HPDE6-E6E7 (cell line): ENCODE results near the gene LINGO1.

Experiments used
- DNase-seq: peaks from one replicate; pipeline ENCODE4 v3.0.0; 2011; ENCODE audit warnings: missing footprints; ENCODE audit errors: extremely low spot score

Gene LINGO1, protein sequence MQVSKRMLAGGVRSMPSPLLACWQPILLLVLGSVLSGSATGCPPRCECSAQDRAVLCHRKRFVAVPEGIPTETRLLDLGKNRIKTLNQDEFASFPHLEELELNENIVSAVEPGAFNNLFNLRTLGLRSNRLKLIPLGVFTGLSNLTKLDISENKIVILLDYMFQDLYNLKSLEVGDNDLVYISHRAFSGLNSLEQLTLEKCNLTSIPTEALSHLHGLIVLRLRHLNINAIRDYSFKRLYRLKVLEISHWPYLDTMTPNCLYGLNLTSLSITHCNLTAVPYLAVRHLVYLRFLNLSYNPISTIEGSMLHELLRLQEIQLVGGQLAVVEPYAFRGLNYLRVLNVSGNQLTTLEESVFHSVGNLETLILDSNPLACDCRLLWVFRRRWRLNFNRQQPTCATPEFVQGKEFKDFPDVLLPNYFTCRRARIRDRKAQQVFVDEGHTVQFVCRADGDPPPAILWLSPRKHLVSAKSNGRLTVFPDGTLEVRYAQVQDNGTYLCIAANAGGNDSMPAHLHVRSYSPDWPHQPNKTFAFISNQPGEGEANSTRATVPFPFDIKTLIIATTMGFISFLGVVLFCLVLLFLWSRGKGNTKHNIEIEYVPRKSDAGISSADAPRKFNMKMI

DNA sequence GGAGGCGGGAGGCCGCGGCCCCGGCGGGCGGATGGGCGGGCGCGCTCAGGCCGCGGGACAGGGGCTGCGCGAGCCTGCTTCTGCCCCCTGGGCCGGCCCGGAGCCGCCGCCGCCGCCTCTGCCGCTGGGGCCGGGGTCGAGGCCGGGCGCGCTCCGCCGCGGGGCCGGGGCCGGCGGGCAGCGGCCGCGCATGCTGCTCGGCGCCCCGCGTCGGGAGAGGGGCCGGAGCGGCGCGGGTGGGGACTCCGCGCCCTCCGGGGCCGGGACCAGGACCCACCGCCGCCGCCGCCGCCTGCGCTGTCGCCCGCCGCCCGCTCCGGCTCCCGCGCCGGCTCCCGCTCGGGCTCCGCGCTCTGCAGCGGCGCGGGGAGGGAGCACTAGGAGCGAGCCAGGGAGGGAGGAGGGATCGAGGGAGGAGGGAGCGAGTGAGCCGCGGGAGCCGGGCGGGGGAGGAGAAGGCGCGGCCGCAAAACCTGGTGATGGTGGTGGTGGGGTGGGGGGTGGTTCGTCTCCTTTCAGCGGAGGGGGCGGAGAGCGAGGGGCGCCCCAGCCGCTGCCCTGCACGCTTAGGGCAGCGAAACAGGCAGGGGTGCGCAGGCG lies at the start of gene LINGO1:
Gene LINGO1 (minus strand): TSS at position 379 of the 600 bp plus-strand sequence. CDS start 597 bp downstream, outside the sequence.
- no peak for DNase-seq

DNA sequence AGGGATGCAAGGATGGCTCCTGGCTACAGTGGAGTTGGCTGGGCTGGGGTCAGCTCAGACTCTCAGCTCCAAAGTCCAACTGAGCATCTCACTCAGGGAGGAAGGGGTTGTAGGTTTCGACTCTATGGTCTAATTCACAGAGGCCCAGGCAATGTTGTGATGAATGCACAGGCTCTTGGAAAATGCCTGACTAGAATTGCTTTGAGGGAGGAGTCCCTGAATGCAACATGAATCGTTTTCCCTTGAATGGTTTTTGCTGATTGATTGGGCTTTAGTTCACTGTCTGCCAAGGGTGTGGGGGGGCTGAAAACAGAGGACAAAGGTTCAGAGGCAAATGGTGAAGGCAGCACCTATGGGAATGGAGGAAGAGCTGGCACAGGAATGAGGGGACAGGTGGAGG lies 48.6 kb upstream of the LINGO1 start:
- no peak for DNase-seq

DNA sequence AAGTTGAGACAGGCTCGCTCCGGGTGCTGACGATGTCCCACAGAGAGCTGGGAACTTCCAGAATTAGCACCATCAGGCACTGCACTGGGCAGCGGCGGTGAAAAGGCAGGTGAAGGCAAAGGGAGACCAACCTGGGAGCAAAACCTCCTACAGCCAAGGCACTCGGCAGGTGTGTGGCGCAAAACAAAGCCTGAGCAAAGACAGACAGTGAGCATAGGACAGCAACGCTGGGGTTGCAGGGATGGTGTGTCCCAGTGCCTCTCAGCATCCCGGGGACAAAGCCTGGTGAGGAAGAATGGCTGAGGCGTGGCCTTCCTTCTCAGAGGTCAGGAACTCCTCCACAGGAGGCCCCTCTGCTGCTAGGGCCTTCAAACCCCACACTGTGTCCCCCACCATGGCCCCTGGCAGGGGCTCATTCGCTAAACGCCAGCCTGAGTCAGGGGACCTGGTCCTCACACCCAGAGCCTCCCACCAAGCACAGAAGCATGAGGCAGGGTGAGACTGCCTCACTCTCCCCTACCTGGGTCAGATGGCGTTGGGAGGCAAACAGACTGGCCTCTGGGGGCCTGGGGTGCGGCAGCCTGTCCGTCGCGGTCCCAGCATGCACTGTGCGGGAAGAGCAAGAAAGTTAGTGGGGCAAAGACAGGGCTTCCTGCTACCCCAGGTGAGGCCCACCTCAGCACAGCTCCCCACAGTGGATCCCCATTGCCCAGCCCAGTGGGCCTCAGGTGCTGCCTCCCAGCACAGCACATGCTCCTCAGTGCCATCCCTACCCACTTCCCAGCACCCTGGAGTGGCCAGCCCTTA lies 44.1 kb upstream of the LINGO1 start:
- DNase-seq = no peak

DNA sequence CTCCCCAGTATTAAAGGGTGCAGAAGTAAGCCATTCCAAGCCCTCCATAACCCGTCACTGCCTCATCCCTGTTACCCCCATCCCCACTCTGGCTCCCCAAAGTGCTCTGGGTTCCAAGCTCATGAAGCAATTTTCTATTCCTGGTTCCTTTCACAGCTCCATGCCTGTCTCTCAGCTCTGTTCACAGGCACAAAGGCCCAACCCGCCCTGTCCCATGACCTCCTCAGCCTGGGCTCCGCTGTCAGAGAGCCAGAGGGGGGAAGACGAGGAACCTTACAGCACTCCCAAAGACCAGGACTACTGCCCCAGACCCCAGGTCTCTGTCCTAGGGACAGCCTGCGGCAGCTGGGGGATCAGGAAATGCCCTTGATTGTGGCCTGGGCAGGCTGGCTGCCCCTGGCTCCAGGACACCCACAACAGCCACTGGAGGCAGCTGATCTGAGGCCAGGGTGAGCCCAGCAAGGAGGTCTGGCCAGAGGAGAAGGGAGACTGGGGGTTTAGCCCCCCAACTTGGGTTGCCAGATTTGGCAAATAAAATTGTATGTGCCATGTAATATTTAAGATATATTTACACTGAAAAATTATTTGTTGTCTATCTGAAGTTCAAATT lies 43.2 kb upstream of the LINGO1 start:
- no peak for DNase-seq

DNA sequence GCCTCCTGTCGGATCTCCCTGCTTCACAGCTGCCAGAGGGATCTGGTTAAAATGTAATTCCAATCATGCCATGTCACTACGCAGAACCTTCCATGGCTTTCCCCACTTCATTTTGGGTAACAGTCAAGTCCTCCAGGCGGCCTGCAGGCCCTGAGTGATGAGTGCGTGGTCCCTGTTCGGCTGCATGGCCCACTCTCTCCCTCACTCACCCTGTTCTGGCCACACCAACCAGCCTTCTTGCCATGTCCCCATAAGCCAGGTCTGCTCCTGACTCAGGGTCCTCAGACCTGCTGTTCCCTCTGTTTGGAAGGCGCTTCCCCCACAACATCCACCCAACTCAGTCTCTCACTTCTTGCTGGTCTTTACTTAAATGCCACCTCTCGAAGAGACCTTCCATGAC lies 41.6 kb upstream of the LINGO1 start:
- no peak for DNase-seq

DNA sequence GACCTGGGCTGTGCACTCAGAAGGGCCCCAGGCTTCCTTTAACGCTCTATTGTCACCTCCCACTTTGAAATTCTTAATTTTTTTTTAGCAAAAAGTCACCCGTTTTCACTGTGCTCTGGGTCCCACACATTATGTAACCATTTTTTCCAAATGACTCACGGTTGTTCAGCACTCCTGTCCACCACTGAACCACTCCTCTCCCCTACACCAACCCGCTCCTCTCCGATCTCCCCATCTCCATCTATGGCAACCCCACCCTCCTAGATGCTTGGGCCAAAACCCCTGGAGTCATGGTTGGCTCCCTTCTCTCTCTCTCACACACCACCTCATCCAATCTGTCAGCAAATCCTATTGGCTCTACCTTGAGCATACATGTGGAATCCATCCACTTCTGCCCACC lies 41.2 kb upstream of the LINGO1 start:
- no peak for DNase-seq

DNA sequence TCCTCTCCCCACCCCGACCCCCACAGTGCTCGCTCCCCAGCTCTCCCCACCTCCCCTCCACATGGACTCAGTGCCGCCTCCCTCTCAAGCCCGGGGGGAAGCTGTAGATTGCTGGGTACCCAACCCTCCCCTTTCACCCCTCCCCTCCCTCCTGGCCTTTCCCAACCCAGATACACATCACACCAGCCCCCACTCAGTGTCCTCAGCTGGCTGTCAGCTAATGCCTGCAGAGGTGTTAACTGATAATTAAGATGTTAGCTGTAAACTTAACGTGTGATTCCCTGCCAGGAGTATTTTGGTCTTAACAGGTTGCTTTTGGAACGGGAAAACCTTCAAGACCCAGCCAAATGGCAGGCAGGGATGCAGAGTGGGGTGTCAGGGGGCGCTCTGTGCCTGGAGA lies 39.4 kb upstream of the LINGO1 start:
- no peak for DNase-seq

DNA sequence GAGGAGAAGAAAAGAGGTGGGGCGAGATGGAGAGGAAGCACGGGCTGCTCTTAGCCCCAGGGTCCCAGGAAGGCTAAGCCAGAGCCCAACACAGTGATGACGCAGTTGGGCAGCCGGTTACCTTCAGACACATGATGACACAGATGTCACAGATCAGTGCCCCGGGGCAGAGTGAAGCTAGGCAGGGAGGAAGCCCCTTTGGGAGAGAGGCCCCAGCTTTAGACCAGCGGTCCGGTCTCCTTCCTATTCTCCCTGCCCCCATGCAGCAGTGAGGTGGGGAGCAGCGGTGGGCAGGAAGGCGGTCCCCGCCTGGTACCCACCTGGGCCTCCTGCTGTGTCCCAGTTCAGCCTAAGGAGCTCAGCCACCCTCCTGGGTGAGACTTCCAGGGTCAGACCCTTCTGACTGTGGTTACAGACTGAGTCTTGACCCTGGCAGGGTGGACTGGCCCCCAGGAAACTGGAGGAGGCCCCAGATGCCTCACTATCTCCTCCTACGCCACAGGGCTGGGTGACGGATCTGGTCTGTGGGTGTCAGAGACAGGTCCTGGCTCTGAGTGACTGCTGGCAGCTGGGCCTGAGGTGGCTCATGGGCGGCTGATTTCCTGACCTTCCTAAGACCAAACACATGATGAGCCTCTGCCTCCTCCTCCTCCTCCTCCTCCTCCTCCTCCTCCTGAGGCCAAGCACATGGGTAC lies 38.8 kb upstream of the LINGO1 start:
- no peak for DNase-seq

DNA sequence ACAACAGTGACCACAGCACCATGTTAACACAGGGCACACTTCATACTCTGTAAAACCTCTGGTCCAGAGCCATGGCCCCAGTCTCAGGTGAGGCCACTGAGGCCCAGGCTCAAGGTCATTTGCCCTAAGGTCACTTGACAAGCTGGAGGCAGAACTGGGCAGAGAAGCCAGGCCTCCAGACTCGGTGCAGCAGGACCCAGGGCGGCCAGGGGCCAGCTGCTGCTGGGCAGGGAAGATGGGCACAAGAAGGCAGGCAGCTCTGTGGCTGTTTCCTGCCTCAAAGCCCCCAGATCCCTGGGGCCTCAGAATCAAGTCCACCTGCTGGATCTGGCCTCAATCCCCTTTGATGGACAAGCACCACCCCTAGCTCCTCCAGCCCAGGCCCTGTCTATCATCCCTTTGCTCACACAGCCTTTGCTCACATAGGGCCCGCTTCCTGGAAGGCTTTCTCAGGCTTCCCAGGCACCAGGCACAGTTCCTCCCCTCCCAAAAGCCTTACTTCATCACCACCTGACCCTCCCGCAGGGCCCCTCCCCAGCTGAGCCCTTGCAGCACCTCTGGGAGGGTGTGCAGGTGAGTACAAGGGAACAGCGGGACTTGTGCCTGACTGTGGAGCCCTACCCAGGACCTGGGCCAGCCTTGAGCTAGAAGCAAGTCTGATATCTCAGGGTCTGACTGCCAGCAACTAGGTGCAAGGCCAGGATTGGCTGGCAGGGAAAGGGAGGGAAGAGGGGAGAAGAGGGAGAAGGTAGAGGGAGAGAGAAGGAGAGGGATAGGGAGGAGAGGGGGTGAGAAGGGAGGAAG lies 38.0 kb upstream of the LINGO1 start:
- DNase-seq = no peak

DNA sequence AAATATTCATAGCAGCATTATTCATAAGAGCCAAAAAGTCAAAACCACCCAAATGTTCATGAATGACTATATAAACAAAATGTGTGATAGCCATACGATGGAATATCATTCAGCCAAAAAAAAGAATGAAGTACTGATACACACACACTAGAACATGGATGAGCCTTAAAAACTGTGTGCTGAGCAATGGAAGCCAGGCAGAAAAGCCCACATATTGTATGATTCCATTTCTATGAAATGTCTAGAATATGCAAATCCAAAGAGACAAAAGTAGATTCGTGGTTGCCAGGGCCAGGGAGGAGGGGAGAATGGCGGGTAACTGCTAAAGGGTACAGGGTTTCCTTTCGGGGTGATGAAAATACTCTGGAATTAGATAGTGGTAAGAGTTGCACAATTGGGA lies 37.2 kb upstream of the LINGO1 start:
- no peak for DNase-seq

DNA sequence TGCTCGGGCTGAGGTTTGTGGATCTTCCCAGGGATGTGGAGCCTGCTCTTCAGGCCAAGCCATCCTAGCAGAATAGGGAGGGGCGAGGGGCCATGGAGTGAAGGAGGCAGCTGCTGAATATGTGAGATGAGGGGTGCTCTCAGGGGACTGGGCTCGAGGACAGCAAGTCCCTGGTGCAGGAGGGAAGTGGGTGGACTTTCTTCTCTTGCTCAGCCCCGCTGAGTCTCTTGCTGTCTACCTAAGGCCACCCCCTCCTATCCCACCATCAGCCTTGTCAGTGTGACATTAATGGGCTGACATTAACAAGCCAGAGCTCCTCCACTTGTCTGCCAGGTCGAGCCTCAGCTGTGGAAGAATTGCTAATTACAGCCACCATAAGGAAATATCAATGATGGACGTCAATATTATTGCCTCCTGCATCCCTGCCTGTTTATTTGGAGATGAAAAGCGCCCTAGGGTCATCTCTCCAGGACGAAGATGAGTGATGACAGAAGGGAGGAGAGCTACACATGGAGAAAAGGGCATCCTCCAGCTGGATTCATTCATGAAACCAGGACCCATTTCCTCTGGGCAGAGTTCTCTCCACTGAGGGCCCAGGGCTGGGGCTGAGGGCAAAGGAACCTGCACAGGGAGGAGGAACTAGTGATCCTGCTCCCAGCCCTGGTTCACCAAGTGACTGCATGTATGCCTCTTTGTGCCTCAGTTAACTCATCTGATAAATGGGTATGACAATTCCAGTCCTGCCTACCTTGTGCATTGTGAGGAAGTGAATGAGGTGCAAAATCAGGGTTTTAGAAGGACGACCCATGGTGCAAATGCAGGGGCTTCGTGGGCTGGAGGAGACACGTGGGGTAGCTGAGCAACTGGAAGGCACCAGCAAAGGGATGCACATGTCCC lies 34.9 kb upstream of the LINGO1 start:
- no peak for DNase-seq

DNA sequence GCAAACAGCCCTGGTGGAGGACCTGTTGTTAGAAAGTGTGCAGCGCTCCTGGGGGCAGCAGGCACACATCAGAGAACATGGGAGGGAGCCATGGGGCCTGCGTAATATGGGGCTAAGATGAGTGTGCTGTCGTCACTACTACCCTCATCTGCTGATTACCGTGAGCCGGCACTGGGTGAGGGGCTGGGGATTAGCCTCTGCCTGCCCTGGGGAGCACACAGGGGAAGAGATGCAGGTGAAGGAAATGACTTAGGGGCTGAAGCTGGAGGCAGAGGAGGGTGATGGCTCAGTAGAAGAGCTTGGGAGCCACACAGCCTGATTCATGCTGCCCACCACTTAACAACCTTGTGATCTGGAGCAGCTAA lies 33.6 kb upstream of the LINGO1 start:
- DNase-seq = no peak

DNA sequence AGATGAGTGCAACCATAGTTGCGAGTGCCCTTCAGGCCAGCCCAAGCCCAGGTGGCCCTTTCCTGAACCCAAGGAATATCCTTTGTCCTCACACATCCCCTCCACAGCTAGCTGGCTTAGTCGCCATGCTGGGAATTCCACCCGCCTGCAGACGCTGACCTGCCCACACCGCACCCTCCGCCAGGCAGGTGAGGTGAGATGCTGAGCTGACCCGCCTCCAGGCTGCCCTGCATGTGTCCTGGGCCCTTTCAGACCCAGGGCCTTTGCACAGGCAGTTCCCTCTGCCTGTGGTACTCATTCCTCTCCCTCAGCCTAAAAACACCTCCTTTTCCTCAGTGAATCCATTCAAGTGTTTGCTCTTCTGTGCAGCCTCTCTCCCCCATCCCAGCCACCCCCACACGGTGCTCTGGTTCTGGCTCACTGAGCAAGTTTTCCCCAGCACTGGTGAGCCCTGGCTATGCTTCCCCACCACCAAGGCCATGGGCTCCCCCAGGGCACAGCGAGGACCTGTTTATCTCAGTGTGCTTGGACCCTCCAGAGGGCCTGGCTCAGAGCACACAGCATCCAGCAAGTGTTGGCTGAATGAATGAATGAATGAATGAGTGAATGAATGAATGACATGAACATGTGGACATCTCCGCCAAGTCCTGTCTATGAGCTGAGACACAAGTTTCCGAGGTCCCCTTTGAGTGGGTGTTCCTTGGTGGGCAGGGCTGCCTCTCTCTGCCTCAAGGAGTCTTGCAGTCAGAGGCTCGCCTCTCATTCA lies 33.0 kb upstream of the LINGO1 start:
- DNase-seq = no peak

DNA sequence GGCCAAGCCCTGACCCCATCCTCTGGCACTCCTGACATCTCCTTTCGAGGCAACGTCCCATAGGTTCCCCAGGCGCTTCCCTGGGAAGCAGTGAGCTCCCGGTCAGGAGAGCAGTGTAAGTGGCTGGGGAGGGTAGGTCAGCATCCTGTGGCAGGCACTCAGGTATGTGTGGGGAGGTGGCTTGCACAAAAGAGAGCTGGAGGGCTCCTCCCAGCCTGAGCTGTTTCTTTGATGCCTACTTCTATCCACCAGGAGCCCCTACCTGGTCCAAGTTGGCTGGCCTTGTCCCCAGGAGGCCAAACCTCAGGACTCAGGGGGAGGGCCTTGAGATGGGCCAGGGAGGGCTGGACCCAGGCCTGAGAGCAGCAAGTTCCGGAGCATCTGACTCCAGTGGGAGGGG lies 31.7 kb upstream of the LINGO1 start:
- DNase-seq = no peak

DNA sequence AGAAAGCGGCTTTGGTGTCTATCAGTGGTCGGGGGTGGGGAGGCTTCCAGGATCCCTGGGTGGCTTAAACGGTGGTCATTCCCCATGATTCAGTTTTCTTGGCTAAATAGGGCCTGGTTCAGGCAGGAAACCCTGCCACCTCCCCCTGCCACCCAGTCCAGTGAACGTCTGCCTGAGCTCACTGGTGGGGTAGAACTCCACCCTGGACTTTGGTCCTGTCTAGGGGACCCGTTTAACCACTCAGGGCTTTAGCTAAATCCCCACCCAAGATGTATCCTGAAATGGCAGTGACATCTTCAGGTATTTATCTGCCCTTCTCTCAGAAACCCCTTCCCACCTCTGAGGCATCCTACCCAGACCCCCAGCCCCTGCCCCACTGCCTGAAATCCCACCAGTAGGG lies 30.5 kb upstream of the LINGO1 start:
- no peak for DNase-seq

DNA sequence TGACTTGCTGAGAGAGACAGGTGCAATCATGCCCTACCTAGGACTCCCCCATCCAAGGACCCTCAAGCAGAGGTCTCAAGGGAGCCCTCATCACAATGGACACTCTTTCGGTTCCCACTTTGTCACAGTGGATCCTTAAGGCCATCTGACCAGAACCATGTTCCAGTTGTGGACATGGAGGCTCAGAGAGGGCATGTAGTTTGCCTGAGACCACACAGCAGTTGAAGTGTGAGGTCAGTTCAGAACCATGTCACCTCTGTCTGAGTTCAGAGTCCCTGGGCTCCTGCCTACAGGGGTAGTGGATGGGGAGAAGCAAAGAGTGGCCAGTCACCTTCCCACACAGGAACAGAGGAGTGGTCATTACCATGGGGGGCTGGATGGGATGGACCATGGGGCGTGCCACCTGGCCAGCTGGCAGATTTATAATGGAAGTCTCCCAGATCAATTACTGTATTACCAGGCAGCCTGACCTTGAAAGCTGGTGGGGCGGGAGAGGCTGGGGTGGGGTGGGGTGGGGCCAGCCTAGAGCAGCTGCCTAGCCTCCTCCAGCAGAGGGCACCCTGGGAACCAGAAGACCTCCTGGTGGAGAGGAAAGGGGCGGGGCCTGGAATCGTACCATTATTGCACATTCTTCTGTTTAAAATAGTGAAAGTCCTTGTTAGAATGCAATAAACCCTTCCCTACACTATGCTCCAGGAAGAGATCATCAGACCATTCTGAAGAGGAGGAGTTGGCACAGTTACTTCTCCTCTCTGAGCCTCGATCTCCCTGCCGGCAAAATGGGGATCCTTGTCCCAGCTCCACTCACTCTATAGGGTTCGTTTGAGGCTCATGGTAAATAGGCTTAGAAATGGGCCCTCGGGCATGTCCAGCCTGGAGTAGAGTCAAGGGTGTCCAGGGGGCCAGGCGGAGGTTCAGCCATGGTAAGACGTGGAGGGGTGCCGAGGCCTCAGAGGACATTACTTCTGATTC lies 26.9 kb upstream of the LINGO1 start:
- DNase-seq = peak; percentile 61

DNA sequence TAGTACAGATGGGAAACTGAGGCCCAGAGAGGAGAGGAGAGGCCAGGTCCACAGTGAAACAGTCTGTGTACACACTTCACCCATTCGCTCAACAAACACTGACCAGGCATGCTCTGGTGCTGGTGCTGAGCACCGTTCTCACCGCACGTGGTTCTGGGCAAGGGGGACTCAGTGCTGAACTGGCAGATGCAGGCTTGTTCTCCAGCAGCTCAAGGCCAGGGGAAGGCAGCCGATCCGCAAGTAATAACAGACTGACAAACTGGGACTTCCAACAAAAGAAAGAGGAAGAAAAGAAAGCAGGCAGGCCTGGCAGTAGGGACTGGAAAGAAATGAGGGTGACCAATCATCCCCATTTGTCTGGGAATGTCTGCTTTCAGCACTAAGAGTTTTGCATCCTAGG lies 25.6 kb upstream of the LINGO1 start:
- no peak for DNase-seq
